Left renal cortex interstitium (tissue), 4 donors: ENCODE measurements around the gene CTAGE4. TPM values are rescaled to one million over a fixed set of nuclear protein-coding genes. Genes with fewer than 3 reads are reported as not detected.
"Not testable (repeated sequence)": the region's sequence is repeated elsewhere in the genome, so short reads cannot be mapped to it uniquely, and the experiment has no call there.

Experiments used
- DNase-seq, 4 donors: peaks; one replicate each; pipeline ENCODE4 v3.0.0-alpha.2; 2013; ENCODE audit warnings: low read depth in 4 of 4, low spot score in 2 of 4, missing footprints in 1 of 4
- polyA plus RNA-seq, 4 donors: library from polyadenylated mRNA; unstranded; fragments of 120-200 nt; gene quantifications; one replicate each; pipeline ENCODE4 v1.2.1, GENCODE V29; 2013; ENCODE audit not compliant: insufficient read length in 4 of 4

Gene CTAGE4
- polyA plus RNA-seq, 4 donors, result 3.5 to 20.1 (median 5.7) TPM

- not testable (repeated sequence) for DNase-seq
These were observed 22.0 kb downstream of the CTAGE4 start for GRCh38 chr7:144205306-144205705.

- not testable (repeated sequence) for DNase-seq
These were observed 33.9 kb downstream of the CTAGE4 start for GRCh38 chr7:144217200-144217599.

GRCh38 chr7:144218581-144218980, 35.3 kb downstream of the CTAGE4 start:
- not testable (repeated sequence) for DNase-seq

- DNase-seq, result not testable (repeated sequence)
These were observed 35.9 kb downstream of the CTAGE4 start for GRCh38 chr7:144219149-144219548.

- not testable (repeated sequence) for DNase-seq
These were observed 37.3 kb downstream of the CTAGE4 start for GRCh38 chr7:144220531-144220930.

- DNase-seq, result not testable (repeated sequence)
These were observed 40.4 kb downstream of the CTAGE4 start for GRCh38 chr7:144223675-144224074.

- not testable (repeated sequence) for DNase-seq
These were observed 43.6 kb downstream of the CTAGE4 start for GRCh38 chr7:144226866-144227265.

GRCh38 chr7:144228810-144229209, 45.5 kb downstream of the CTAGE4 start:
- not testable (repeated sequence) for DNase-seq

GRCh38 chr7:144231027-144231426, 47.8 kb downstream of the CTAGE4 start:
- not testable (repeated sequence) for DNase-seq

GRCh38 chr7:144233039-144233438, 49.8 kb downstream of the CTAGE4 start:
- DNase-seq, result not testable (repeated sequence)

Other genes starting within 250 kb of the CTAGE4 start
- gene OR2F2, start 248.2 kb upstream of the CTAGE4 start, polyA plus RNA-seq, result not detected
- gene OR2F1, start 228.6 kb upstream of the CTAGE4 start, polyA plus RNA-seq, result under 1 TPM; 0.04 to 0.33 (median 0.12) TPM
- under 1 TPM in 2 of 4 donors, not detected in 2; 0.03 to 0.05 TPM for gene OR6B1, start 183.1 kb upstream of the CTAGE4 start, polyA plus RNA-seq
- under 1 TPM in 2 of 4 donors, not detected in 2; 0.02 to 0.35 TPM for gene OR2A5, start 134.5 kb upstream of the CTAGE4 start, polyA plus RNA-seq
- under 1 TPM in 1 of 4 donors, not detected in 3; 0.13 TPM for gene OR2A25, start 113.7 kb upstream of the CTAGE4 start, polyA plus RNA-seq
- under 1 TPM in 2 of 4 donors, not detected in 2; 0.03 to 0.08 TPM for gene OR2A12, start 97.2 kb upstream of the CTAGE4 start, polyA plus RNA-seq
- gene OR2A2, start 73.9 kb upstream of the CTAGE4 start, polyA plus RNA-seq, result under 1 TPM in 1 of 4 donors, not detected in 3; 0.09 TPM
- gene OR2A14, start 60.3 kb upstream of the CTAGE4 start, polyA plus RNA-seq, result under 1 TPM in 1 of 4 donors, not detected in 3; 0.05 TPM
- gene ARHGEF35, start 12.4 kb downstream of the CTAGE4 start, polyA plus RNA-seq, result 10 to 100 TPM; 18.7 to 27.6 (median 22.4) TPM
- 1 to 10 TPM in 2 of 4 donors, under 1 TPM in 2; 0.43 to 4.1 (median 2.0) TPM for gene OR2A42, start 56.1 kb downstream of the CTAGE4 start, polyA plus RNA-seq
- gene OR2A7, start 81.3 kb downstream of the CTAGE4 start, polyA plus RNA-seq, result 10 to 100 TPM in 2 of 4 donors, 1 to 10 TPM in 2; 4.3 to 27.2 (median 11.3) TPM
- gene CTAGE8, start 85.8 kb downstream of the CTAGE4 start, polyA plus RNA-seq, result 1 to 10 TPM; 4.0 to 8.9 (median 5.3) TPM
- gene OR2A1, start 129.0 kb downstream of the CTAGE4 start, polyA plus RNA-seq, result 1 to 10 TPM in 3 of 4 donors, under 1 TPM in 1; 0.68 to 1.9 (median 1.1) TPM
- gene ARHGEF5, start 171.9 kb downstream of the CTAGE4 start, polyA plus RNA-seq, result 10 to 100 TPM; 20.8 to 38.0 (median 25.7) TPM
- not detected for gene NOBOX, start 220.2 kb downstream of the CTAGE4 start, polyA plus RNA-seq